ENCODE measurements around the gene RASSF8. TPM values are rescaled to one million over a fixed set of nuclear protein-coding genes. Genes with fewer than 3 reads are reported as not detected.
"Not testable (repeated sequence)": the region's sequence is repeated elsewhere in the genome, so short reads cannot be mapped to it uniquely, and the experiment has no call there.

RASSF8 gene
- total RNA-seq, 1 donor from 2014 or later: 4.3 TPM

DNA sequence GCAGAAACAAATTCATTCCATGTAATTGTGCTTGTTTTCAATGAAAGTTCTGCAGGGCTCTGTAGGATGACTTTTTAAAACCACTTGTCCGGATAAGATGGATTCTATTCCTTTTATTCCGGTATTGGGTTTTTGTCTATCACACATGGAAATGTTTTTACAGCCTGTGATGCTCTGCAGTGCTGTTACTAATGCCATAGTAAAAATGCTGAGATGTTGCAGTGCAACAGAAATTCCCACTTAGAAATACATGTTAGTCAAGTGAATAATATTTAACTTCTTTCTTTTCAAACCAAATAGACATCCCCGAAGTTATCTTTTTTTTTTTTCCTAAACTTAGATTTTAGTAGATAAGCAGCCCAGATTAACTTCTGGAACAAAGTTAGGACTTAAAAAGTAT lies 71.9 kb downstream of the RASSF8 start:
- no peak for ATAC-seq

DNA sequence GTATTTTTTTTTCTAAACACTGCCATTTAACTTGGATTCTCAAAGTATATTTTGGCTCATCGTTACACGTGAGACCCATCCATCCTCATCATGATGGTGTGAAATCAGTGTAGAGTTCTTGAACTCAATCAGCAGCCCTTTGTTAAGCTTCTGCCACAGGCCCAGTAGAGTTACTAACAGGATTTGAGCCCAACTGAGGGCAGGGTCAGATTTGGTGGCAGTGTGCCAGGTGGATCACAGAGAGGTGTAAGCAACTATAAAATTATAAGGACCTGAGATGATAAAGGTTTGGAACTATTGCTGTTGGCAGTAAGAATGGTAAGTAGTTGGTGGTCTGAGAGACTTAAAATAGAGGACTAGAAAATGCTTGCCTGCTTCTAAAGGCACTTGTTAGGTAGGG lies 72.8 kb downstream of the RASSF8 start:
- no peak for ATAC-seq

DNA sequence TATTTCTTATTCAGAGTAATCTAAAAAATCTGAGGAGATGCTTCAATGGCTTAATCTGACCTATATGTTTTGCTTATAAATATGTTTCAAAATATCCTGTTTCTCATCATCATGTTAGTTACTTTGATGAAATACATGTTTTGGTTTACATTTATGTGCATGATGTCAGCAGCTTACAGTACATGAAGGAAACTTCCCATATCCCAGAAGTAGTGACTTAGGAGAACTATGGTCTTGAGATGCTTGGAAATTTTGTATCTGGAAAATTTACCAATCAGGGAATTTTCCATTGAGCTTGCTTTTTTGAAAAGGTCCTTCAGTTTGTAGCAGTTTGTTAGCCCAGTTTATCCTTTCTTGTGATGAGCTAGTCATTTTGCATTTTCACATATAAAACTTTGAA lies 73.3 kb downstream of the RASSF8 start:
- ATAC-seq: no peak

DNA sequence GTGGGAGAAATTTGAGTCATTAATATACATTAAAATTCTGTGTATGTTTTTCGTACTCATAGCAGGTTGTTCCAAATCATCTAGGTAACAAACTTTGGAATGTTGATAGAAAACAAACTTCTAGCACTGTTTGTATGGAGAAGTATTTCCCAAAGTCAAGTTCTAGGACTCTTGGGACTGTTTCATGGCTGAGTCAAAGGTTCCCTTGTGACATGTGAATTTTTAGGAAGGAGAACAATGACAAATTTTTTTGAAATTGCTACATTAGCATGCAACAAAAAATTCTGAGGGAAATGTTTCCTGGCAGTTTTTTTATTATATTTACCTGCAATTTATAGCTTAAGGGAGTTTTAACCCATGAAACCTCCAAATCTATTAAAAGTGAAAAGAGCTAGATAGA lies 73.8 kb downstream of the RASSF8 start:
- no peak for ATAC-seq

DNA sequence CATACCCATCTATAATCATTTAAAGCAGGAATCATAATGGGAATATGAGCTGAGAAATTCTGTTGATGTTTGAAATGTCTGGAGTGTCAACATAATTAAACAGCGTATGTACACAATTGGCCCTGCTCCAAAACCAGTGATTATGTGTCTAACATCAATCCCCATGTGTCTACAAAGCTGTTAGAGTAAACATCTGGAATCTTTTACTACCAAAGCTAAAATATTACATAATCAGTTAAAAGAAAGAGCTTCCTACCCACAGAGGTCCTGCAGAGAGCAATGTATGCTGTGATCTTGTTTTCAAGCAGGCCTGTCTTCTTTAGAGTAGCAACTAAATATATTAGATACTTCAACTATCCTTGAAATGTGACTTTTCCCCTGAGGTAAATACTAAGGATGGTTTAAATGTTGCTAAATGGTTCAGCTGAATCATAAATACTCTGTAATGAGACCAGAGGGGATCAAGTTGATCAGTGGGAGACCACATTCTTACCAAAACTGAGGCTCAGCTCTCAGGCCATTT lies 74.3 kb downstream of the RASSF8 start:
- no peak for ATAC-seq

DNA sequence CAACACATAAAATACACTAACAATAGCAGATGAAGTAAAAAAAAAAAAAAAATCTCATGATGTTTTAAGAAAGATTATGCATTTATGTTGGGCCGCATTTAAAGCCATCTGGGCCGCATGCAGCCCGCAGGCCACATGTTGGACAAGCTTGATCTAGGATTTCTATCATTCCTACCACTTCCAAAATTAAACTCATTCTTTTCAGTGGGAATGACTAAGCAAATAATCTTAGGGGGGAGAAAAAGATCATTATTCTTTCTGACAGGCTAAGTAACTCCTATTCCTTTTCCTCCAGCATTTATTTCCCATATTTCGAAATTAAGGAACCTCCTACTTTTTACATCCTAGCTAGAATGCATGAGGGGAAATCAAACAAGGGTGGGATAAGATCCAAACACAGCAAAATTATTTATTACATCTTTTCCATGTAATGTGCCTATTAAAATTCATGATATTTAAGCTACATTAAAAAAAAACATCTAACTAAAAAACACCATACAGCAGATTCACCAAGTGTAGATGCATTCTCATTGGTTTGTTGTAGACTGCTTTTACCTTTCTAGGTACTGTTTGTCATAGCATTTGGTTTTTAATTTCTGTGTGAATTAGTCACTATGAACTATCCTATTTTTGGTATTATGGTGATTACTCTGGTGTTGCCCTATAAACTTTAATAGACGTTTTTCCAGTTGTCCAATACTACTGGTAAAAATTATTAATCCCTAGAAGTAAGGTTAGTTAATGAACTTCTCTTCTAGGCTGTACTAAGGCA lies 76.1 kb downstream of the RASSF8 start:
- ATAC-seq: no peak

DNA sequence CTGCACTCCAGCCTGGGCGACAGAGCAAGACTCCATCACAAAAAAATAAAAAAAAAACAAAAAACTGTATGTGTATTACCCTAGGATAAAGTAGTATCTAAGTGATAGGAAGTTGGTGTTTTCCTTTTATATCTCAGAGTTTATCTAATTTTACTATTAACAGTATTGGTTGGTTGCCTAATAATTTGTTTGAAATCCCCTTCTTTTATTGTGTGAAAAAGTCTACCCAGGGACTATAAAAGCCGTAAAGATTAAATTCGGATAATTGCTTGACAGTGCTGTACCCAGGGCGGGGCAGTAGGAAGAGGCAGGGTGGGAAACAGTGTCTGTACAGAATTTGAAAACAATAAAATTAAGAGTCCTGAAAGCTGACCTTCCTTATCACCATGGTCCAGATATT lies 78.4 kb downstream of the RASSF8 start:
- no peak for ATAC-seq

DNA sequence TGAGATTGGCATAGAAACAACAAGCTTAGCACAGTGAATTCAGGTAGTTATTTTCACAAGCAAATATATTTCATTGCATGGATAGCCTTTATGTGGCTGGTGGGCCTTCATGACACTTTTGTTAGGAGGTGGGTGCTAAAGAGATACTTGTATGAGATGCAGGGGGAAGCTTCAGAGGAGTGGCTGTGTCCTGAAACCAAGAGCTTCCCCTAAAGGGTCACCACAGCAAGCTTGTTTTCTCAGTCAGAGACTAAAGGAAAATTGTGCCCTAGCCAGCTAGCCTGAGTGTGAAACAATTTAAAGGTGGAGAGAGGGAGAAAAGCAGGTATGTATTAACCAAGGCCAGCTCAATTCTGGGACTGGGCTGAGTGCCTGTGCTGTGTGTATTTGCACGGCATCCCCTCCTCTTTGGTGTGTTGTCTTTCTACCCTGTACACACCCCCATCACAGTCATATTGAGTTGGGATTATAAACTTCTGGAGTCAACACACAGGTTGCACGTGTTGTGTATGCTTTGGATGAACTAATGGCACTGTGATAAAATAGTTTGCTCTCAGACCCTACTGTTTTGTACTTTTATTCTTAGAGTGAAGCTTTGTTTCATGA lies 79.2 kb downstream of the RASSF8 start:
- no peak for ATAC-seq

DNA sequence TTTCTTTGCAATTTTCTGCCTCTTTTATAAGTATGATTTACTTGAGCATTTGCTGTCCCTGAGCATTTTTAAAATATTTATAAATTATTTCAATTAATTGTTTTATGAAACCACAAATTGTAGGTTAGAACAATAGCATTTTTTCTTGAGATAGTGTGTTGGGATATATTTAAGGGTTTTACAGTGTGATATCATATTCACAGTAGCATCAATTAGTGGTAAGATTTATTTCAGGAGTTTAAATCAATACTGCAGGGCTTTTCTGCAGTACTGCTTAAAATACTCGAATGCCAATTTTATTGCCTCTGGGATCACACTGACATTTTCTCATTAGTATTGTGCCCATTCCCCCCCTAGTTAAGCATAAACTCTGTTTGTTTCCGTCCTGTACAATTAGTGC lies 84.2 kb downstream of the RASSF8 start:
- no peak for ATAC-seq

DNA sequence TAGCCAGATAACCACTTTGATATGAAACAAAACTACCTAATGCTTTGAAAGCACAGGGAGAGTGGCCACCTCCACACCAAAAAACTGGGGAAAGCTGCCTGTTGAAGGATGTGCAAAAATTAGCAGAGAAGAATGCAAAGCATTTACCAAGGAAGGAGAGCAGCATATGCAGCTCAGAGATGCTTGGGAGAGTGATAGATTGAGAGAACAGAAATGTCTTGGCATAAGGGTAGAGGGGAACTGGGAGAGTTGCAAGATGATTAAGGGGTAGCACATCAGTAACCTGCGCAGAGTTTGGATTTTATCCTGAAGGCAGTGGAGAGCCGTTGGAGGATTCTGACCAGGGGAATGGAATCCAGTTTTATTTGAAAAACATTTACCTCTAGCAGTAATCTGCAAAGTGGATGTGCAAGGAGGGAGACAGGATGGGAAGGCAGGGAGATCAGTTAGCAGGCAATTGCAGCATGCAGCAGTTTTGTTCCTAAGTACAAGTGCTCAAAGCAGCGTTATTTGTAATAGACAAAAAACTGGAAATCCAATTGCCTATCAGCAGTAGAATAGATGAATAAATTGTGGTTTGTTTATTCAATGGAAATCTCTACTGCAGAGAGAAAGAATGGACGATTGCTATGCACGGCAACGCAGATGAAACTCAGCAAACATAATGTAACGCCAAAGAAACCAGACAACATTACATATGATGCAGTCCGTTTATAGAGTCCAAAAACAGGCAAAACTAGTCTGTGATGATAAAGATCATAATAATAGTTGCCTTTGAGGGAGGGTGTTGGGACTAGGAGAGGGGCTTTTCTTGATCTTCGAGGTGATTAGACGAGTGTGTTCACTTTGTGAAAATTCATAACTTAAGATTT lies 84.9 kb downstream of the RASSF8 start:
- ATAC-seq: no peak

DNA sequence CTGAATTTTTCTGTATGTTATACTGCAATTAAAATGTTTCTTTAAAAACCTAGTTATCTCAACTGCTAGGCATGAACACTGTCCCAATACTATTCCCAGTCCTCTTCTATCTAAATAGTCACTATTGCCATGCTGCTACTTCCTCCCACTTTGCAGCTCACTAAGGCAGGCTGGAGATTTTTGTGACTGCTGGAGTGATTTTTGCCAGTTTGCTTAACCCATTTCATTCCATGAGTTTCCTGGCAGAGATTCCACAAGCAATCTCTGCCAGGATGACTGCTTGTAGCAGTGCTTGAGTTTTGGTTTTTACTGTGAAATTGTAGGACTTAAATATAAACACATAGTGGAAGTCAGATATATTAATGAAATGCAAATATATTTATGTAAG lies 85.5 kb downstream of the RASSF8 start:
- no peak for ATAC-seq

DNA sequence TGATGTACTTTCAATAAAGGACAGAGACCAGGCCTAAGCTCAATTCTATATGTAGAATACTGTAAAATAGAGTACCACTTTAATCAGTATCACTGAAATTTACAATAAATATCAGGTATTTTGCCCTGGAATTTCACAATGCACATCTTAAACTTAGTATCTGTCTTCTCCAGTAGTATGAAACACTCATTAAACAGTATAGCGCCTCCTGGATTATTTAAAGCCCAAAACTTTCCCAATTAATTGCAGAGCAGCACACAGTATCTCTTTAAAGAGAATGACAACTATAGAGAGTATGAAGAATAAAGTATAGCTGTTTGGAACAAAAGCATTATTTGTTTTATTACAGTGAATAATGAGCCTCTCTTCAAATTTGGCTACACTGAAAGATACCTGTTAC lies 86.1 kb downstream of the RASSF8 start:
- ATAC-seq: no peak

DNA sequence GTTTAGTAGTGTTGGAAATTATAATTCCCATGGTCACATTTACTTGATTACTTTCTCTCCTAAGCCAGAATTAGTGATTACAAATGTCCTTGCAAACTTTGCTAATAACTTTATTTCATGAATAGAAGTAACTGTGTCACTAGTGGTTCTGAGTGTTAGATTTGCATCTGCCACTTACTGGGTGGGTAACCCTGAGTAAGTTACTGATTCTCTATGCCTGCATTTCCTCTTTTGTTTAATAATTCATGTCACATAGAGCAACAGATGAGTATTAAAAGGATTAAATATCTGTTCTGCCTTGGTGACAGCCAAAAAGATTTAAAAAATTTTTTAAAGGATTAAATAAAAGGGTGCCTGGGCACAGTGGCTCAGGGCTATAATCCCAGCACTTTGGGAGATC lies 87.7 kb downstream of the RASSF8 start:
- no peak for ATAC-seq

DNA sequence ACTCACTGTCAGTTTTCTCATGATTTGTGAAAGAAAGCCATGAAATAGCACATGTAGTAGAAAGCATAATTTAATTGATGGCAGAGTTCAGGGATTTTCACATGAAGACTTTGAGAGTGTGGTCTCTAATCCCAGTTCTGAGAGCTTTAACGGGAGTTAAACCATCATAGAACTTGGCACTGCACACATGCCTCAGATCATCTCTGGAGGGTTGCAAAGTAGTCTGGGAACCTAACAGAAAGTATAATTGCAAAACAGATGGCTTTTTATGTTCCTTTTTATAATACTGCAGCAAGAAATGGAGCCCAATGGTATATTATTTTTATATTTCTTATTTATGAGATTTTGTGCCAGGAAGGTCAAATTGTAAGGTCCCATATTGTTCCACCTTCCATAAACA lies 88.4 kb downstream of the RASSF8 start:
- ATAC-seq: no peak

DNA sequence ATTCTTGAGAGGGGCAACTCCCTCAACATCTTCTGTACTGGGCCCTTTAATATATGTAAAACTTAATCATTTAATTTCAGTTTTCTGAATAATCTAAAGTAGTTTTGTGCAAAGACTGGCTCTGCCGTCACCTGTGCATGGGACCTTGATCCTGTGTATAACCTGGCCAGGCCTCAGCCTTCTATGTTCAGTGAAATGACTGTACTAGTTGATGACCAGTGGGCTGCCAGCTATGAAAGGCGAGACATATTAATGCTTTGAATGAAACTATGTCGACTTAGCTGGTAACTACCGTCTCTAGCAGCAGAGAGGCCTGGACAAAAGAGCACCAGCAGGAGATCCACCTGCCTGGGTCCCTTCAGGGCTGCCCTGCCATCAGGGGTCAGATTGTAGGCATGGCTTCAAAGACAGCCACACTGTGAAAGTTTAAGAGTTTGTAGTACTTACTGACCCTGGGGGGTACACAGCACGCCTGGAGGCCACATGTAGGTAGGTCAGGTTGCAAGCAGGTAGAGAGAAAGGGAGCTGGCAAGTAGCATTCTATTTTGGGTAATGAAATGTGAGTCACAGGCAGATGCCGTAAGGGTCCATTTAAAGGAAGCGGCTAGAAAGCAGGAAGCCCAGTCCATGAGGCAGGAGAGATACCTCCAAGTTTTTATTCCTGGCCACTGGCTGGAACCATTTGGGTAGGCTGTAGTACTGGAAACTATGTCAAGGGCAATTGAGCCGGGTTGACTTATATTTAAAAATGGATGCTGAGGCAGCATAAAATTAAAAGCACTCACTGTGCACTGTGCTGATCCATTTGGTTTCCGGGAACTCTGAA lies 89.1 kb downstream of the RASSF8 start:
- no peak for ATAC-seq

DNA sequence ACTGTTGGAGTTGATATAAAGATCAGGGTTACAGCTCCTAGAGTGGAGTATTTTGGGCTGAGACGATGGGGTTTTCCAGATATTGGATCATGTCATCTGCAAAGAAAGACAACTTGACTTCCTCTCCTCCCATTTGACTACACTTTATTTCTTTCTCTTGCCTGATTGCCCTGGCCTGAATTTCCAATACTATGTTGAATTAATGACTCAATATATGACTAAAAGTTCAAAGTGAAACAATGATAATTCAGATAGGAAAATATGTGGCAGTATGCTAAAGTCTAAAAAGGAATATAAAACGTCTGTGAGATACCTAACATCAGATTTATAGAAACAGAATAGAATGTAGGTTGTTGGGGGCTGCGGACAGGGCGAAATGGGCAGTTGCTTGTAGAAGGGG lies 94.2 kb downstream of the RASSF8 start:
- ATAC-seq: no peak

DNA sequence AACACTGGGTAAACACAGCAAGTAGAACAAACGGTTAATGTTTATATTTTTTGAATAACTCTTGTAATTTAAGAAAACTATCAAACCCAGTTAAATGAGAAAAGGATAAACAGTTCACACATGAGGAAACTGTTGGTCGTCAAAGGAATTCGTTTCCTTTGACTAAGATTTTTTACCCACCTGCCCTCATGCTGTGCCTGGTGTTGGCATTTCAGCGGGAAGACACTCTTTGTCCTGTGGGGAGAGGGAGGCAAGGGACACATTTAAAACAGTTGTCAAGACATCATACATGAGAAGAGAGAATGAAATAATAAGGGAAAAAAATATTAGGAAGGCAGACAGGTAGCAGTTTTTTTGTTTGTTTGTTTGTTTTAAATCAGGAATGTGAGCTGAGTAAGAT lies 95.9 kb downstream of the RASSF8 start:
- ATAC-seq: no peak

DNA sequence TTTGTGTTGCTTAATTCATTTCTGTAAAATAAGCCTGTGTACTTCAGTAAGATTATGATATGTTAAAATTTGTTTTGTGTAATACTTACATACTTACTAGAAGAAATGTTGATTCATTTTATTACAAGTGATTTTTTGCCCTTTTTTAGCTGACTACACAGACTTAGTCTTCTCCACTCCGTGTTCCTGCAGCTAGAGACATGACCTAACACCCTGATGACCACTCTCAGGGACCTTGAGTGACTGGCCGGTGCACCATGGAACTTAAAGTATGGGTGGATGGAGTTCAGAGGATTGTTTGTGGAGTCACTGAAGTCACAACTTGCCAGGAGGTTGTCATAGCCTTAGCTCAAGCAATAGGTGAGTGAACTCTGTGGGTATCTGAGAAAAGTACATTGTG lies 96.6 kb downstream of the RASSF8 start:
- ATAC-seq: no peak

DNA sequence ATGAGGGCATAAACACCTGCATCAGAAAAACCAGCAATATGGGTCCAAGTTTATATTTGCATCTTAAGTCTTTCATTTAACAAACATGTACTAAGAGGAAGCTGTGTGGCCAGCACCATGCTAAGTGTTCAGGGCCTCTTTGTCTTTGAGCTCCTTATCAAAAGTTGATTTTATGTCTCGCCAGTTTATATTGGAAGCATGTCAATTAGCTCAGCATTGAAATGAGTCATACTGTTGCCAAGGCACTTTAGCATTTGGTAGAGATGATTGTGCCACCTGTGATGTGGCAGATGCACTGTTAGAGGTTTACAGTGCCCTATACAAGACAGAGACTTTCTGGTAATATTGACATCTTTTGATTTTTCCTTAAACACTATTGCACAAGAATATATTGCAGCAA lies 97.9 kb downstream of the RASSF8 start:
- no peak for ATAC-seq

DNA sequence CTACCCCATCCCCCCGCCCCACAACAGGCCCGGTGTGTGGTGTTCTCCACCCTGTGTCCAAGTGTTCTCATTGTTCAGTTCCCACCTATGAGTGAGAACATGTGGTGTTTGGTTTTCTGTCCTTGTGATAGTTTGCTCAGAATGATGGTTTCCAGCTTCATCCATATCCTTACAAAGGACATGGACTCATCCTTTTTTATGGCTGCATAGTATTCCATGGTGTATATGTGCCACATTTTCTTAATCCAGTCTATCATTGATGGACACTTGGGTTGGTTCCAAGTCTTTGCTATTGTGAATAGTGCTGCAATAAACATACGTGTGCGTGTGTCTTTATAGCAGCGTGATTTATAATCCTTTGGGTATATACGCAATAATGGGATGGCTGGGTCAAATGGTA lies 98.8 kb downstream of the RASSF8 start:
- not testable (repeated sequence) for ATAC-seq

DNA sequence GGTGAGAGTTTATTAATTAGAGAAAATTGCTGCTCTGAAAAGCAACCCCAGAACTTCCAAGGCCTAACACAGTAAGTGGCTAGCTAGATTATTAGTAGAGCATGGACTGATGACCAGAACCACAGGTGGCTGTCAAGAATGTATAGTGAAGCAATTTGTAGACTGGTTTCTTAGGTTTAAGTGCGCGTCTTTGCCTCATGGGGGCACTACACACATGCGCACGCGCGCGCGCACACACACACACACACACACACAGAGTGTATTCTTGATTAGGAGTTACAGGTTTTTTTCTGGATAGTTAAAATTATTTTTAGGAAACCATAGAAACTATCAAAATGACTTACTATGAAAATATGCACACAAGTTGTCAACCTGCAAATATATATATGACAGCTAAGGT lies 99.8 kb downstream of the RASSF8 start:
- no peak for ATAC-seq

DNA sequence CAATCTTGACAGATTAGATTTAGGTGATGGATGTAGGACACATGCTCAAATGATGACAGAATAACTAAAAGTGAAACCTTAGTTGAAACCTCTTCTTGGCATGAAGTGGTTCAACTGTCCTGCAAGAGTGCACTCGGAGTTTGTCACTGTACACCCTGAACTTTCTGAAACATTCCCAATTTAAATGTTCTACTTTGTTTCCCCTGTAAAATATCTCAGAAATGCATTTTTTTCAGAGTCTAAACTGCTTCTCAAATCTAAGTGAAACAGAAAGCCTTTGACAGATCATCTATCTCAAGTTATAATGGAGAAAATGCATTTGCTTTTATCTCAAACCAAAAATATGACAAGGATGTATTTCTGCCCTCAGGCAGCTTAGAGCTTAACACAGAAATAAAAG lies 100.3 kb downstream of the RASSF8 start:
- ATAC-seq: no peak

DNA sequence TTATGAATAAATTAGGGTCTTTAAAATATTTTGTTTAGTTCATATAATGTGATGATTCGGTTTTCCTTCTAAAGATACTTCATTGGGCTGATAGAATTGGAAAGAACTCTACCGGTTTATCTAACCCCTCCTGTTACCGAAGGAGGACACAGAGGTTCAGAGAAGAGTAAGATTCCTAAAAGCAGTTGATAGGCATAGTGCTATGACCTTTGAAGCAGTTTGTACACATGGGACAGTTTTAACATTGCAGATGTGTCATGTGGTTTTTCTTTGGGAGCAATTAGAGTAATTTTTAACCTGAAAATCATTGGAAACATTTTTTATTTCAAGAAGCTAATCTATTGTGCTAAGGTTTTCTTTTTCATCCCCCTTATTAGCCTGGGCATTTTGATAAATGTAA lies 103.5 kb downstream of the RASSF8 start:
- no peak for ATAC-seq
